Hepatic stellate cell (primary cell): ENCODE results near the gene HMSD.
"Not testable (repeated sequence)": the region's sequence is repeated elsewhere in the genome, so short reads cannot be mapped to it uniquely, and the experiment has no call there.

Experiments used
- DNase-seq: peaks from one replicate; pipeline ENCODE4 v3.0.0; 2011; ENCODE audit warnings: low spot score

HMSD gene

GRCh38 chr18:63949068-63949737, at the start of gene HMSD:
Gene HMSD, plus strand, starts transcription at chr18:63949301. Its CDS starts 4,155 bp downstream, at chr18:63953456.
- peak; percentile 14 for DNase-seq

GRCh38 chr18:63903851-63904570, 45.1 kb upstream of the HMSD start:
- no peak for DNase-seq

- no peak for DNase-seq
These were observed 44.4 kb upstream of the HMSD start for GRCh38 chr18:63904694-63905093.

- DNase-seq: no peak
These were observed 43.7 kb upstream of the HMSD start for GRCh38 chr18:63905361-63905760.

GRCh38 chr18:63906056-63906455, 43.0 kb upstream of the HMSD start:
- DNase-seq: no peak

- no peak for DNase-seq
These were observed 41.4 kb upstream of the HMSD start, which contains the start of gene SERPINB10 for GRCh38 chr18:63907664-63908063. Gene SERPINB10, plus strand, starts transcription at chr18:63907958. Its CDS starts 7,553 bp downstream, at chr18:63915511.

- no peak for DNase-seq
These were observed 40.2 kb upstream of the HMSD start for GRCh38 chr18:63908858-63909257.

GRCh38 chr18:63909870-63910269, 39.2 kb upstream of the HMSD start:
- no peak for DNase-seq

GRCh38 chr18:63917817-63918216, 31.3 kb upstream of the HMSD start:
- DNase-seq: no peak

GRCh38 chr18:63922049-63922448, 27.1 kb upstream of the HMSD start:
- no peak for DNase-seq

GRCh38 chr18:63924551-63924950, 24.6 kb upstream of the HMSD start:
- no peak for DNase-seq

- no peak for DNase-seq
These were observed 20.8 kb upstream of the HMSD start for GRCh38 chr18:63928331-63928730.

- DNase-seq: not testable (repeated sequence)
These were observed 19.7 kb upstream of the HMSD start for GRCh38 chr18:63929369-63929768.

GRCh38 chr18:63930773-63931354, 18.2 kb upstream of the HMSD start:
- no peak for DNase-seq

GRCh38 chr18:63936156-63936931, 12.8 kb upstream of the HMSD start:
- peak; percentile 63 for DNase-seq

GRCh38 chr18:63936932-63937393, 12.1 kb upstream of the HMSD start:
- DNase-seq: no peak

GRCh38 chr18:63940008-63940407, 9.1 kb upstream of the HMSD start:
- DNase-seq: no peak

GRCh38 chr18:63940543-63941050, 8.5 kb upstream of the HMSD start:
- DNase-seq: not testable (repeated sequence)

- no peak for DNase-seq
These were observed 1.9 kb upstream of the HMSD start for GRCh38 chr18:63947051-63947790.

GRCh38 chr18:63951302-63951705, 2.2 kb downstream of the HMSD start:
- DNase-seq: peak; percentile 14

- no peak for DNase-seq
These were observed 4.7 kb downstream of the HMSD start for GRCh38 chr18:63953811-63954210.
